K562 (cell line): ENCODE data around the gene PRTFDC1. TPM values are rescaled to one million over a fixed set of nuclear protein-coding genes. Genes with fewer than 3 reads are reported as not detected.
"Not testable (repeated sequence)": the region's sequence is repeated elsewhere in the genome, so short reads cannot be mapped to it uniquely, and the experiment has no call there.

Experiments
- ATAC-seq: fragments of 200-7000 bp; cut with Tn5 transposase; 3 replicates; pipeline ENCODE4 v1.9.1; 2020; ENCODE audit warnings: moderate library complexity
- BruUV-seq: library from RNA; stranded (reverse); fragments of 400-500 nt; replicated peaks from 2 replicates; lab custom pipeline; 2021; lab: Mats Ljungman, UMichigan
- CTCF ChIA-PET: fragments of 300-600 bp; formaldehyde crosslinking; extraction: SDS; loops from one replicate; lab custom pipeline; 2021; ENCODE audit warnings: low intra/inter-chr PET ratio; lab: Yijun Ruan, JAX
- POLR2A ChIA-PET: fragments of 300-600, 350-650 bp; sonication (Branson Sonifier 250); formaldehyde crosslinking; extraction: SDS; loops from one replicate; lab custom pipeline; 2021; ENCODE audit warnings: antibody characterized with exemption, inconsistent platforms; lab: Yijun Ruan, JAX
- DNase-seq, 4 experiments: peaks; one replicate each; pipeline versions ENCODE4 v3.0.0 to v3.0.0-alpha.2; 2011 to 2018; ENCODE audit warnings: low spot score in 3 of 4, mixed read lengths in 3 of 4; ENCODE audit errors: extremely low read depth in 1 of 4
- FAIRE-seq: peaks from 2 replicates; lab custom pipeline; 2011; peaks lifted over from hg19 to GRCh38; lab: Jason Lieb, UNC
- H2AFZ ChIP-seq: 2 replicates; pipeline ENCODE4 v1.6.0; 2011; ENCODE audit warnings: low read depth, low read length, control low read depth, inconsistent platforms
- H3K27ac ChIP-seq: fragments of 200-600 bp; 3 replicates; pipeline ENCODE4 v1.8.0; 2011; ENCODE audit warnings: low read depth, mild to moderate bottlenecking, control low read depth, inconsistent platforms, low read length, moderate library complexity, mixed read lengths; ENCODE audit errors: extremely low read depth
- H3K27me3 ChIP-seq, 2 experiments: fragments of 300-600 bp in 1 of 2; 2 replicates in 1 of 2; 3 replicates in 1 of 2; pipeline versions ENCODE4 v1.6.0 to v1.8.0; 2011; ENCODE audit warnings: inconsistent platforms in 2 of 2, low read length in 2 of 2, mild to moderate bottlenecking in 1 of 2, mixed read lengths in 1 of 2, moderate library complexity in 1 of 2; ENCODE audit not compliant: control insufficient read depth in 2 of 2, insufficient read depth in 2 of 2
- H3K36me3 ChIP-seq: fragments of 300-600 bp; 3 replicates; pipeline ENCODE4 v1.8.0; 2011; ENCODE audit warnings: mild to moderate bottlenecking, low read length, inconsistent platforms; ENCODE audit not compliant: control insufficient read depth, insufficient read depth
- H3K4me1 ChIP-seq, 2 experiments: fragments of 200-600 bp in 1 of 2; replicated peaks in 1 of 2; 2 replicates in 1 of 2; 3 replicates in 1 of 2; pipeline versions ENCODE4 v1.5.1 to v1.8.0; 2011; ENCODE audit warnings: inconsistent platforms in 2 of 2, low read length in 2 of 2, mild to moderate bottlenecking in 1 of 2, mixed read lengths in 1 of 2, moderate library complexity in 1 of 2; ENCODE audit not compliant: control insufficient read depth in 2 of 2, insufficient read depth in 2 of 2
- H3K4me2 ChIP-seq: 2 replicates; pipeline ENCODE4 v1.6.1; 2011; ENCODE audit warnings: low read length, control low read depth, inconsistent platforms, mixed read lengths; ENCODE audit not compliant: insufficient read depth
- H3K4me3 ChIP-seq: fragments of 200-600 bp; sonication (generic), shearing (Covaris generic); 2 replicates; pipeline ENCODE4 v1.5.1; 2016; ENCODE audit warnings: control low read depth, inconsistent platforms
- H3K79me2 ChIP-seq: fragments of 200-600 bp; 3 replicates; pipeline ENCODE4 v1.8.0; 2011; ENCODE audit warnings: low read length, inconsistent platforms; ENCODE audit not compliant: control insufficient read depth, insufficient read depth
- H3K9ac ChIP-seq, 2 experiments: 2 replicates each; pipeline versions ENCODE4 v1.6.0 to v1.6.1; 2011; ENCODE audit warnings: low read depth in 2 of 2, low read length in 2 of 2, control low read depth in 1 of 2, inconsistent platforms in 1 of 2, mild to moderate bottlenecking in 1 of 2, mixed read lengths in 1 of 2; ENCODE audit not compliant: insufficient read depth in 1 of 2
- H3K9me1 ChIP-seq: one replicate; pipeline ENCODE4 v1.6.0; 2011; ENCODE audit warnings: inconsistent platforms, mild to moderate bottlenecking, low read length, moderate library complexity; ENCODE audit not compliant: control insufficient read depth, insufficient read depth
- H3K9me3 ChIP-seq: replicated peaks from 2 replicates; pipeline ENCODE4 v1.5.1; 2011; ENCODE audit warnings: low read depth, low read length, inconsistent platforms; ENCODE audit not compliant: control insufficient read depth, insufficient read depth
- H4K20me1 ChIP-seq: replicated peaks from 2 replicates; pipeline ENCODE4 v1.6.1; 2011; ENCODE audit warnings: low read length, inconsistent platforms, mixed read lengths; ENCODE audit not compliant: control insufficient read depth, insufficient read depth
- BCOR ChIP-seq: fragments of 450-650 bp; IDR thresholded peaks from 2 replicates; pipeline ENCODE4 v1.6.1; 2016
- KDM1A ChIP-seq, 2 experiments: fragments of 450-650 bp; IDR thresholded peaks; 2 replicates each; pipeline ENCODE4 v1.6.1; 2016; ENCODE audit warnings: mild to moderate bottlenecking in 2 of 2
- RBM25 ChIP-seq: fragments of 200-400 bp; formaldehyde crosslinking; IDR thresholded peaks from 2 replicates; pipeline ENCODE4 v1.6.1; 2018; ENCODE audit warnings: low read length, low read depth, moderate library complexity; ENCODE audit not compliant: severe bottlenecking
- TRIM24 ChIP-seq, 2 experiments: fragments of 450-650 bp; IDR thresholded peaks; 2 replicates each; pipeline ENCODE4 v1.6.1; 2016
- ZNF146 ChIP-seq: IDR thresholded peaks from one replicate; pipeline ENCODE4 v1.6.1; 2018; ENCODE audit warnings: missing compliant biosample characterization; ENCODE audit not compliant: unreplicated experiment
- whole genome bisulfite sequencing: fragments of 100-300 bp; shearing (Covaris generic); methylation state at CpG from one replicate; pipeline ENCODE4 v1.1.6; 2016; ENCODE audit warnings: low coverage, mixed read lengths; ENCODE audit not compliant: insufficient coverage; ENCODE audit errors: missing lambda C conversion rate; 5-methylcytosine and 5-hydroxymethylcytosine counted together
- in situ Hi-C: fragments of 300-500 bp; cut with MboI; formaldehyde crosslinking; loops from 4 replicates; pipeline ENCODE4 v1.15.0; 2018; ENCODE audit warnings: inconsistent platforms, mixed read lengths
- intact Hi-C: fragments of 100-400 bp; cut with micrococcal nuclease; formaldehyde crosslinking; loops from 2 replicates; pipeline ENCODE4 v1.14.2; 2022
- polyA plus RNA-seq, 8 experiments: library from polyadenylated mRNA; depleted of rRNA in 4 of 8; stranded (reverse) in 5 of 8; unstranded in 3 of 8; fragments of >200 nt; fragmentation: Nextera tagmentation in 2 of 8; fragmentation: Illumina TruSeq in 1 of 8; extraction: Ambion mirVana in 2 of 8; extraction: Trizol in 1 of 8; gene quantifications; 2 replicates each; pipeline versions ENCODE4 v1.2.1 to v1.2.3, GENCODE V29; 2011 to 2014; ENCODE audit warnings: inconsistent platforms in 1 of 8, missing spikeins in 1 of 8
- total RNA-seq, 7 experiments: library from RNA; depleted of rRNA in 6 of 7; stranded (reverse); fragments of >200 nt in 6 of 7; fragmentation: Illumina TruSeq in 2 of 7; extraction: Trizol in 2 of 7; gene quantifications; 2 replicates each; pipeline versions ENCODE4 v1.2.1 to v1.2.3, GENCODE V29; 2011 to 2021; ENCODE audit warnings: low replicate concordance in 1 of 7
- TF ChIP-seq, protein P1 (sequence below), 2 experiments: fragments of 450-650 bp; IDR thresholded peaks; 2 replicates each; pipeline ENCODE4 v1.6.1; 2018; ENCODE audit warnings: mild to moderate bottlenecking in 2 of 2, low read depth in 1 of 2; ENCODE audit not compliant: partially characterized antibody in 2 of 2

Gene PRTFDC1
- total and polyA plus RNA-seq, 9 of the 15 experiments (the other 6 are each of a cell fraction or from before 2014, with no cell fraction given): 7.0 to 27.6 (median 10.0) TPM

GRCh38 chr10:24920192-24920591 lies 32.2 kb downstream of the PRTFDC1 start:
- H3K27ac ChIP-seq, H3K36me3 ChIP-seq, BruUV-seq, H3K9me3 ChIP-seq, ATAC-seq, H3K9ac ChIP-seq, FAIRE-seq, CTCF ChIA-PET, H3K4me2 ChIP-seq, H3K4me3 ChIP-seq, DNase-seq, H4K20me1 ChIP-seq, H2AFZ ChIP-seq, H3K79me2 ChIP-seq, H3K27me3 ChIP-seq, in situ Hi-C loops, H3K9me1 ChIP-seq: not testable (repeated sequence)
- POLR2A ChIA-PET: interaction anchor here (1.3 kb wide), 1 partner anchor 32 kb away, joined by 4 read pairs; no protein-coding TSS in a partner anchor
- whole genome bisulfite sequencing: 100% methylated on average over 2 of the region's 2 CpGs
- intact Hi-C loops: loop anchor here (5.0 kb wide), 1 partner anchor 198 kb away; the partner anchor contains the start of gene ARHGAP21
- H3K4me1 ChIP-seq: peaks cover 16 to 28% of the 10 kb centered on the region in 2 experiments
- TF ChIP-seq ZNF146 (CRISPR knock-in tag) (peak; percentile 96), BCOR (peak; percentile 83), KDM1A (IDR thresholded peaks at IDR 0.05) (peak; percentile 39 to 60; a peak in 2 of 4 replicates), RBM25 (peak; percentile 66)

GRCh38 chr10:24919629-24920028 lies 32.8 kb downstream of the PRTFDC1 start:
- intact Hi-C loops: loop anchor here (5.0 kb wide), 2 partner anchors 163 to 197 kb away; partner anchors contain the start of gene ARHGAP21
- H3K4me2 ChIP-seq, in situ Hi-C loops, H3K27ac ChIP-seq, H3K36me3 ChIP-seq, POLR2A ChIA-PET, H4K20me1 ChIP-seq, DNase-seq, H3K9me1 ChIP-seq, H3K4me3 ChIP-seq, FAIRE-seq, H2AFZ ChIP-seq, H3K79me2 ChIP-seq, H3K27me3 ChIP-seq, H3K9me3 ChIP-seq, CTCF ChIA-PET, BruUV-seq, ATAC-seq, H3K9ac ChIP-seq: not testable (repeated sequence)
- WGBS: 87% methylated on average over 1 of the region's 1 CpG
- H3K4me1 ChIP-seq: peaks cover 16 to 30% of the 10 kb centered on the region in 2 experiments
- TF ChIP-seq TRIM24 (IDR thresholded peaks at IDR 0.05): peak; percentile 31 to 36; a peak in 1 of 4 replicates
- TF ChIP-seq, protein P1, sequence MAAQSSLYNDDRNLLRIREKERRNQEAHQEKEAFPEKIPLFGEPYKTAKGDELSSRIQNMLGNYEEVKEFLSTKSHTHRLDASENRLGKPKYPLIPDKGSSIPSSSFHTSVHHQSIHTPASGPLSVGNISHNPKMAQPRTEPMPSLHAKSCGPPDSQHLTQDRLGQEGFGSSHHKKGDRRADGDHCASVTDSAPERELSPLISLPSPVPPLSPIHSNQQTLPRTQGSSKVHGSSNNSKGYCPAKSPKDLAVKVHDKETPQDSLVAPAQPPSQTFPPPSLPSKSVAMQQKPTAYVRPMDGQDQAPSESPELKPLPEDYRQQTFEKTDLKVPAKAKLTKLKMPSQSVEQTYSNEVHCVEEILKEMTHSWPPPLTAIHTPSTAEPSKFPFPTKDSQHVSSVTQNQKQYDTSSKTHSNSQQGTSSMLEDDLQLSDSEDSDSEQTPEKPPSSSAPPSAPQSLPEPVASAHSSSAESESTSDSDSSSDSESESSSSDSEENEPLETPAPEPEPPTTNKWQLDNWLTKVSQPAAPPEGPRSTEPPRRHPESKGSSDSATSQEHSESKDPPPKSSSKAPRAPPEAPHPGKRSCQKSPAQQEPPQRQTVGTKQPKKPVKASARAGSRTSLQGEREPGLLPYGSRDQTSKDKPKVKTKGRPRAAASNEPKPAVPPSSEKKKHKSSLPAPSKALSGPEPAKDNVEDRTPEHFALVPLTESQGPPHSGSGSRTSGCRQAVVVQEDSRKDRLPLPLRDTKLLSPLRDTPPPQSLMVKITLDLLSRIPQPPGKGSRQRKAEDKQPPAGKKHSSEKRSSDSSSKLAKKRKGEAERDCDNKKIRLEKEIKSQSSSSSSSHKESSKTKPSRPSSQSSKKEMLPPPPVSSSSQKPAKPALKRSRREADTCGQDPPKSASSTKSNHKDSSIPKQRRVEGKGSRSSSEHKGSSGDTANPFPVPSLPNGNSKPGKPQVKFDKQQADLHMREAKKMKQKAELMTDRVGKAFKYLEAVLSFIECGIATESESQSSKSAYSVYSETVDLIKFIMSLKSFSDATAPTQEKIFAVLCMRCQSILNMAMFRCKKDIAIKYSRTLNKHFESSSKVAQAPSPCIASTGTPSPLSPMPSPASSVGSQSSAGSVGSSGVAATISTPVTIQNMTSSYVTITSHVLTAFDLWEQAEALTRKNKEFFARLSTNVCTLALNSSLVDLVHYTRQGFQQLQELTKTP (IDR thresholded peaks at IDR 0.05; ENCODE audit: low read depth in 1 of 2, partially characterized antibody in 2 of 2): peak in 1 of 2 experiments; percentile 99
